Small intestine (tissue), 7 donors: ENCODE data around the gene SLC8A1. TPM values are rescaled to one million over a fixed set of nuclear protein-coding genes. Genes with fewer than 3 reads are reported as not detected.

Experiments used
- DNase-seq, 2 donors: peaks; one replicate each; pipeline versions ENCODE4 v3.0.0 to v3.0.0-alpha.2; 2013
- FAIRE-seq: peaks from 2 replicates; lab custom pipeline; 2012; peaks lifted over from hg19 to GRCh38; lab: Jason Lieb, UNC
- H3K27ac ChIP-seq, 3 donors: one replicate each; pipeline ENCODE4 v1.5.1; 2013; ENCODE audit warnings: low read length in 2 of 3, mild to moderate bottlenecking in 2 of 3, control low read depth in 1 of 3, inconsistent platforms in 1 of 3, low read depth in 1 of 3, moderate library complexity in 1 of 3
- H3K27me3 ChIP-seq, 3 donors: one replicate each; pipeline ENCODE4 v1.6.1; 2013; ENCODE audit warnings: low read length in 3 of 3, inconsistent platforms in 1 of 3; ENCODE audit not compliant: control insufficient read depth in 3 of 3, insufficient read depth in 3 of 3
- H3K36me3 ChIP-seq, 3 donors: one replicate each; pipeline ENCODE4 v1.6.1; 2013; ENCODE audit warnings: low read length in 3 of 3, inconsistent platforms in 1 of 3, low read depth in 1 of 3, mild to moderate bottlenecking in 1 of 3, moderate library complexity in 1 of 3; ENCODE audit not compliant: control insufficient read depth in 3 of 3, insufficient read depth in 2 of 3
- H3K4me1 ChIP-seq, 3 donors: one replicate each; pipeline ENCODE4 v1.6.1; 2013; ENCODE audit warnings: low read length in 2 of 3, inconsistent platforms in 1 of 3, low read depth in 1 of 3, mild to moderate bottlenecking in 1 of 3, moderate library complexity in 1 of 3; ENCODE audit not compliant: control insufficient read depth in 3 of 3, insufficient read depth in 2 of 3
- H3K4me3 ChIP-seq, 3 donors: one replicate each; pipeline ENCODE4 v1.5.1; 2013; ENCODE audit warnings: low read length in 3 of 3, control low read depth in 1 of 3, inconsistent platforms in 1 of 3, low read depth in 1 of 3, mild to moderate bottlenecking in 1 of 3, moderate library complexity in 1 of 3
- H3K9me3 ChIP-seq, 2 donors: one replicate each; pipeline ENCODE4 v1.6.1; 2013; ENCODE audit warnings: low read depth in 1 of 2, low read length in 1 of 2; ENCODE audit not compliant: control insufficient read depth in 2 of 2, insufficient read depth in 1 of 2
- WGBS, 3 donors: extraction: QIAGEN DNeasy Blood & Tissue Kit; methylation state at CpG; one replicate each; pipeline ENCODE4 v1.1.7; 2013; 5-methylcytosine and 5-hydroxymethylcytosine counted together
- polyA plus RNA-seq, 4 donors: library from polyadenylated mRNA; stranded (reverse) in 3 of 4; unstranded in 1 of 4; fragments of 200-250 nt in 3 of 4; fragments of 120-200 nt in 1 of 4; gene quantifications; one replicate each; pipeline versions ENCODE4 v1.2.1 to v1.2.3, GENCODE V29; 2013
- donor health status: healthy with polysubstance abuse.
- donor health status: control.
- donor health status: control.
- donor health status: Bipolar disorder and iron deficiency.
- donor health status: healthy.

Gene SLC8A1
- polyA plus RNA-seq, 4 donors = 0.22 to 5.6 (median 1.9) TPM

DNA sequence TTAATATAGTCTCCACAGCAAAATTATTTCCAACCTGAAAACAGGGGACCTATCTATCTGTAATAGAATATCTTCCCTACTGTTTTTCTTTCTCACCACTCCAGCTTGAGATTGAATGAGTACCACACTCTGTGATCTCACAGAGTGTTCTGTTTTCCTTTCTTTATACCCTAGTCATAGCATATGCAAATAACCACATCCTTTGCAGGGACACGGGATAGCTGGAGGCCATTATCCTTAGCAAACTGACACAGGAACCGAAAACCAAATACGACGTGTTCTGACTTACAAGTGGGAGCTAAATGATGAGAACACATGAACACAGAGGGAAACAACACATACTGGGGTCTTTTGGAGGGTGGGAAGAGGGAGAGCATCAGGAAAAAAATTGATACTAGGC, 224.7 kb downstream of the SLC8A1 start:
- 84 to 88% (median 86%) methylated on average over 4 of the region's 4 CpGs for WGBS, 3 donors
- H3K4me1 ChIP-seq = no peaks in the 10 kb centered on the region
- no peaks in the 10 kb centered on the region for H3K9me3 ChIP-seq
- FAIRE-seq (no peak), DNase-seq (no peak)
- H3K27ac ChIP-seq = no peak overlapping the region
- H3K27me3 ChIP-seq = no peaks in the 10 kb centered on the region
- H3K36me3 ChIP-seq = no peaks in the 10 kb centered on the region
- no peak overlapping the region for H3K4me3 ChIP-seq

DNA sequence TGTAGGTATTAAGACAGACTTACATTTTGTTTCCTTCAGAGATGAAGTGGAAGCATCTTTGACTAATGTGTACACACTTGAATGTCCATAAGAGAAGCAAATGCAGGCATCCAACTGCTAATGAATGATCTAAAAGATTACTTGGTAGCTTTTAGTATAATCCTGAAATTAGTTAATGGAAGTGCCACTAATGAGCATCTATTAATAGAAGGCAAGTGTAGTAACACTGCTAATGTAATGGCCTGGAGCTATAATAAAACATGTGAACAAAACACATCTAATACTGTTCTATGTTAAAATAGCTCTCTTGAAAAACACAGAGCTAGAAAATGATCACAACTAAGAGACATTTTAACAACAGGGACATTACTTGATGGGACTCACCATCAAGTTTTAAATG, 225.3 kb downstream of the SLC8A1 start:
- FAIRE-seq (no peak), DNase-seq (no peak)
- H3K4me1 ChIP-seq = no peaks in the 10 kb centered on the region
- H3K36me3 ChIP-seq = no peaks in the 10 kb centered on the region
- H3K4me3 ChIP-seq = no peak overlapping the region
- no peaks in the 10 kb centered on the region for H3K27me3 ChIP-seq
- no peak overlapping the region for H3K27ac ChIP-seq
- H3K9me3 ChIP-seq = no peaks in the 10 kb centered on the region

DNA sequence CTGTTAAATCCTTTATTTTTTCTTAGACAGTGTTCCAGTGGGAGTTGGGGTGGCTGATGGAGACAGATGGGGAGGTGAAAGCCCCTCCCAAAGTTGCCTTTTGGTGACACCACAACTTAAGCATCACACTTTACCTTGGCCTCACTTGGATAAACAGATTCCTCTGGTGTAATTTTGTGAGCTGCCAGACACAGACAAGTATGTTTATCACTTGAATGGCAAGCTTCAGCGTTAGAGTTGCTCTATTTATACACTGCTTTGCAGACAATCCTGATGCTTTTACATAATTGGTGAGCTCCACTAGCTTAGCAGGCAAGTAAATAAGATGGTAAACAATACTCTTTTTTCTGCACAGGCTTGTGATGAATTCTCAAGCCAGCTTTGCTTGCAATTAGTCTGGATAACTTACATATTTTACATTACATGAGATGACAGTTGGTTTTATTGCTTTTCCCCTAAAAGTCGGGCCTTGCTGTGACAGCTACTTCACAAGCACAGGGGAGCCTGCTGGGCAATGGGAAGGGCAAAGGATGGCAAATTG, 226.2 kb downstream of the SLC8A1 start:
- no peak for DNase-seq
- no peak for FAIRE-seq
- H3K27ac ChIP-seq = no peak overlapping the region
- no peak overlapping the region for H3K4me3 ChIP-seq
- H3K9me3 ChIP-seq = no peaks in the 10 kb centered on the region
- H3K4me1 ChIP-seq = no peaks in the 10 kb centered on the region
- H3K36me3 ChIP-seq = no peaks in the 10 kb centered on the region
- 30 to 43% (median 35%) methylated on average over 2 of the region's 2 CpGs for WGBS, 3 donors
- H3K27me3 ChIP-seq = no peaks in the 10 kb centered on the region

DNA sequence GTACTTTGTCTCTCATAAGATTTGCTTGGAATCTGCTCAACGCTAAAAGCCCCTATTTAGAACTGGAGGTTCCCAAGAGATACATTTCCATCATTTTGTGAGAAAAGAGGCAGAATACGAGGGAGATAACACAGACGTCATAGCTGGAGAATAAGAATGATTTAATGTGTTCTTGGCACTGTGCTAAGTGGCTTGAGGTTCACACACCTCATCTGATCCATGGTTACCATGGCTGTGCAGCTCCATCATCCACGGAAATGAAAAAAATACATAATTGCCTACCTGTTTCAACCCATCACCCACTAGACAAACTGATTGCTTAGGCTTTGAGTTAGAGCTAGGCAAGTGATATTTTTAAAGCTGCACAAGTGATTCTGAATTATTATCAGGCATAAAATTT, 227.6 kb downstream of the SLC8A1 start:
- no peaks in the 10 kb centered on the region for H3K27me3 ChIP-seq
- DNase-seq (no peak), FAIRE-seq (no peak)
- 87 to 90% (median 88%) methylated on average over 4 of the region's 4 CpGs for WGBS, 3 donors
- H3K9me3 ChIP-seq = no peaks in the 10 kb centered on the region
- no peaks in the 10 kb centered on the region for H3K36me3 ChIP-seq
- no peaks in the 10 kb centered on the region for H3K4me1 ChIP-seq
- H3K4me3 ChIP-seq = no peak overlapping the region
- no peak overlapping the region for H3K27ac ChIP-seq

DNA sequence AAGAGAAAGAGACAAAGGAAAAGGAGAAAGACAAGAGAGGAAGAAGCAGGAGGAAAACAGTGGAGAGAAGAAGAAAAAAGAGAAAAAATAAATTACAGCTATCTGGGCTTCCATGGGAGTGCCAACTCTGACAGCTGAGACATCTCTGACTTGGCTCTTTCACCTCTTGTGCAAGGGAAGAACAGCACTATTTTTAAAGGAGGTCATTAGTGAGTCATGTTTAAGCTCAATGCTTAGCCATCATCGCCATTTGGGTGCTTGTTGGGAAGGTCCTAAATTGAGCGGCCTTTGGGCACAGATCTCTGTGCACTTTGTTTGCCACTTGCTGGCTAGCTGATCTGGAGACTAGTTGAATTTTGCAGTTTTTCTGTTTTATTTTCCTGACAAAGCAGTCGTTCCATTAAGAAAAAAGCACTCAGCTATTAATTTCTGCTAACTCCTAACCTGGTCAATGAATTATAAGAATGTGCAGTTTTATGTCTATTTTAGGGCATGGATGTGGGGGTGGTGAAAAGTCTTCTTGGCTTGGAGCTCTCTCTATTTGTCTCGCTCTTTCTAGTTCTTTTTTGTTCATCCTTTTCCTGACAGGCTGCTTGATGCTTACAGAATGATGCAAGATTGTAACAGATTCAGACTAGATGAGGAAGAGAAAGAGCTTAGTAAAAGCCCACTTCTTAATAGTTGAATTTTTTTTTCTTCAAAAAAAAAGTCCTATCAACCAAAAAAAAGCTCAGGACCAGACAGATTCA, 231.5 kb downstream of the SLC8A1 start:
- no peak overlapping the region for H3K27ac ChIP-seq
- no peaks in the 10 kb centered on the region for H3K4me1 ChIP-seq
- H3K4me3 ChIP-seq = no peak overlapping the region
- no peaks in the 10 kb centered on the region for H3K36me3 ChIP-seq
- H3K27me3 ChIP-seq = no peaks in the 10 kb centered on the region
- FAIRE-seq (no peak), DNase-seq (no peak)
- 64 to 84% (median 78%) methylated on average over 4 of the region's 4 CpGs for WGBS, 3 donors
- H3K9me3 ChIP-seq = no peaks in the 10 kb centered on the region

DNA sequence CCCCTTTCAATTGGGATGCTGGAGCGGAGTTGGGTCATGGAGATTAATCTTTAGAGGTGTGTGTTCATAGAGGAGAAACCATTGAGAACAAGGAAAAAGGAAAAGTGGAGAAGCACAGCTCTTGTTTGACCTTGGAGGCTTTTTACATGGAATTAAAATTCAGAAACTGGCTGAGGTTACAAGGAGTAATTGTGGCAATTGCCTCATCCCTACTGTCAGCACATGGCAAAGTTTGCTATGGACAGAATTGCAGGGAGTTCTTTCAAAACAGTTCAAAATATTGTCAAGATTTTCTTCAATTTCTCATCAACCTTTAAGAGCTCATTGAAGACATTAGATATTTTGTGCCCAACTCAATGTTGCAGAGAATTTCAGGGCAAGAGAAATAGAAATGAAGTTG, 232.7 kb downstream of the SLC8A1 start:
- no peak for DNase-seq

DNA sequence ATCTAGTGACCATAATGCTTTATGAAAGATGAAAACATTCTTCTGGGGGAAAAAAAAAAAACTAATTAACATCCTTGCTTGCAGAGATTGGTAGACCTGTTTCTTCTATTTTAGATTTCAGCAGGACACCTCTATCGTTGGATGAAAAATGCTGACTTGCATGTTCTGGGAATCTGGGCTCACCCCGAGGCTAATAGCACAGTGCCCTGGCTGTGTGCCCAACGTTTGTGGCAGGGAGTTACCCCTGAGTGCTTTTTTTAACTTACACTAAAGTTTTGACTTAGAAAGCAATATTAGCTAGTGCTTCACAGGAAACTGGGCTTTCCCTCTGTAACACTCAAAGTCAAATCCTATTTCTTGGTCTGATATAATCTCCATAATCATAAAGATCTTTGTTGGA, 233.2 kb downstream of the SLC8A1 start:
- FAIRE-seq = no peak
- Histone ChIP-seq H3K4me1 (no peaks in the 10 kb centered on the region), H3K27me3 (no peaks in the 10 kb centered on the region), H3K27ac (no peak overlapping the region), H3K36me3 (no peaks in the 10 kb centered on the region), H3K9me3 (no peaks in the 10 kb centered on the region), H3K4me3 (no peak overlapping the region)
- DNase-seq = peak in 1 of 2 donors; percentile 53
- 1 to 13% (median 4%) methylated on average over 3 of the region's 3 CpGs for WGBS, 3 donors

More for the DNA sequence above, 232.7 kb downstream of the SLC8A1 start:
- WGBS, 3 donors = 92 to 100% (median 96%) methylated on average over 1 of the region's 1 CpG
- H3K4me1 ChIP-seq = no peaks in the 10 kb centered on the region
- no peaks in the 10 kb centered on the region for H3K27me3 ChIP-seq
- H3K9me3 ChIP-seq = no peaks in the 10 kb centered on the region
- H3K27ac ChIP-seq = no peak overlapping the region
- H3K4me3 ChIP-seq = no peak overlapping the region
- H3K36me3 ChIP-seq = no peaks in the 10 kb centered on the region
- no peak for FAIRE-seq

DNA sequence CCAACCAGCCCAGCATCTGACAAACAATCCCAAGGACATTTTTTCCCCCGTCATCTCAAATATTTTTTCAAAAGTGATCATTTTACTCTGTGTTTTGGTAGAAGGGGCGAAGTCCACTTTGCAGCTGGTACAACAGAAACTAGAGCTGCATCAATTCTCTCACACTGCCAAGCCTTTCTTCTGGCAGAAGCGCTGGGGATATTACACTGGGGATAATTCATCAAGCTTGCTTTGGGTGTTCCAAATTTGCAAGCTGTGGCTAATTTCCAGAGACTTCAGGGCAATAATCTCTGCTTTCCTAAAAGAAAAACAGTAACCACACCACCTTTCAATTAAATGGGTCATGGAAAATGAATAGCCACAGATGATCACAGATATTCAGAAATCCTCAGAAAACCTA, 238.3 kb downstream of the SLC8A1 start:
- Histone ChIP-seq H3K4me1 (peaks cover 0 to 3% (median 0%) of the 10 kb centered on the region in 3 donors), H3K27ac (no peak overlapping the region), H3K27me3 (no peaks in the 10 kb centered on the region), H3K4me3 (no peak overlapping the region), H3K9me3 (no peaks in the 10 kb centered on the region), H3K36me3 (no peaks in the 10 kb centered on the region)
- FAIRE-seq = no peak
- WGBS, 3 donors = 23 to 58% (median 49%) methylated on average over 3 of the region's 3 CpGs
- DNase-seq = no peak
